ENCODE measurements around the gene OR4X1. TPM values are rescaled to one million over a fixed set of nuclear protein-coding genes. Genes with fewer than 3 reads are reported as not detected.
"Not testable (repeated sequence)": the region's sequence is repeated elsewhere in the genome, so short reads cannot be mapped to it uniquely, and the experiment has no call there.

Gene OR4X1, protein sequence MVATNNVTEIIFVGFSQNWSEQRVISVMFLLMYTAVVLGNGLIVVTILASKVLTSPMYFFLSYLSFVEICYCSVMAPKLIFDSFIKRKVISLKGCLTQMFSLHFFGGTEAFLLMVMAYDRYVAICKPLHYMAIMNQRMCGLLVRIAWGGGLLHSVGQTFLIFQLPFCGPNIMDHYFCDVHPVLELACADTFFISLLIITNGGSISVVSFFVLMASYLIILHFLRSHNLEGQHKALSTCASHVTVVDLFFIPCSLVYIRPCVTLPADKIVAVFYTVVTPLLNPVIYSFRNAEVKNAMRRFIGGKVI
- total RNA-seq, result not detected

DNA sequence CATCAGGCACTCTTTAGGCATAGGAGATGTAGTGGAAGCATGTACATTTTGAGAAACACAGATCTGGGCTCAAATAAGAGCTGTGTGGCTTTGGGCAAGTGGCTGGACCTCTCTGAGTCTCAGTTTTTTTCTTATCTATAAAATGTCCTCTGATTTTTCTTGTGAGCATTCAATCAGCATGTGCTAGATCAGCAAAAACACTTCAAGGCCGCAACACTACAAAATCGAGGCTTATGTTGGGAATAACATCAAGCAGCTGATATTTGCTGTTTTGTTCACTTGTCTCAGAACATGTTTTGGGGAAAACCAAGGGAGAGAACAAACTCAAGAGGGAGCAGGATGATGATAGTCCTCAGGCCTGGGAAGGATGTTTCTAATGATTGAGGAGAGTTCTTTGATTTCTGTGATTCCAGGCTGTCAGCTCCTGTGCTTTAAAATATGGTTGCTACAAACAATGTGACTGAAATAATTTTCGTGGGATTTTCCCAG lies at the start of gene OR4X1:
OR4X1 (plus strand) TSS at position 439 of the 489 bp plus-strand sequence; CDS start at position 439, 0 bp downstream.
- in situ Hi-C loops (cut with MboI; ENCODE audit: low sequenced_read_pairs in 4 of 4), result no loop called here
- Histone ChIP-seq H3K4me1 (no peaks in the 10 kb centered on the region), H3K4me3 (no peak within 1 kb of the TSS), H3K36me3 (no peaks in the 10 kb centered on the region), H3K27ac (no peak within 1 kb of the TSS), H3K27me3 (no peaks in the 10 kb centered on the region), H3K9me3 (no peaks in the 10 kb centered on the region)
- no peak for ATAC-seq
- no peak for DNase-seq
- TF ChIP-seq, protein P1, sequence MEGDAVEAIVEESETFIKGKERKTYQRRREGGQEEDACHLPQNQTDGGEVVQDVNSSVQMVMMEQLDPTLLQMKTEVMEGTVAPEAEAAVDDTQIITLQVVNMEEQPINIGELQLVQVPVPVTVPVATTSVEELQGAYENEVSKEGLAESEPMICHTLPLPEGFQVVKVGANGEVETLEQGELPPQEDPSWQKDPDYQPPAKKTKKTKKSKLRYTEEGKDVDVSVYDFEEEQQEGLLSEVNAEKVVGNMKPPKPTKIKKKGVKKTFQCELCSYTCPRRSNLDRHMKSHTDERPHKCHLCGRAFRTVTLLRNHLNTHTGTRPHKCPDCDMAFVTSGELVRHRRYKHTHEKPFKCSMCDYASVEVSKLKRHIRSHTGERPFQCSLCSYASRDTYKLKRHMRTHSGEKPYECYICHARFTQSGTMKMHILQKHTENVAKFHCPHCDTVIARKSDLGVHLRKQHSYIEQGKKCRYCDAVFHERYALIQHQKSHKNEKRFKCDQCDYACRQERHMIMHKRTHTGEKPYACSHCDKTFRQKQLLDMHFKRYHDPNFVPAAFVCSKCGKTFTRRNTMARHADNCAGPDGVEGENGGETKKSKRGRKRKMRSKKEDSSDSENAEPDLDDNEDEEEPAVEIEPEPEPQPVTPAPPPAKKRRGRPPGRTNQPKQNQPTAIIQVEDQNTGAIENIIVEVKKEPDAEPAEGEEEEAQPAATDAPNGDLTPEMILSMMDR (IDR thresholded peaks at IDR 0.05 in 4 of 5, conservative IDR thresholded peaks at IDR 0.05 in 1 of 5), result no peak
- TF ChIP-seq POLR2A (IDR thresholded peaks at IDR 0.05), result no peak
- intact Hi-C loops (cut with DNase I; ENCODE audit: low total_unique reads), result no loop called here

DNA sequence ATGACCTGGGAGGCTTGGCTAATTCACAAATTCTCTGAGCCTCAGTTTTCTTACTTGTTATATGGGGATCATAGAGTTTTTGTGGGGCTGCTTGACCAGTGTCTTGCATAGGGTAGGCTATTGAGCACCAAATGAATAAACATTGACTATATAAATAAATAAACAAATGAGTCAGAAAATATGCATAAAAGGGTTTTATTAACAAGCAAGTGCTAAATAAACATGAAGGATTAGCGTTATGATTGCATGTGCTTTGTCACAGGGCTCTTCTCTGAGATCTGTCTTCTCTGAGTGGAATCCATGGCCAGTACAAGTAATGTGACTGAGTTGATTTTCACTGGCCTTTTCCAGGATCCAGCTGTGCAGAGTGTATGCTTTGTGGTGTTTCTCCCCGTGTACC lies 47.2 kb upstream of the OR4X1 start, which contains the start of gene OR4B1:
OR4B1 (plus strand) TSS at position 301 of the 400 bp plus-strand sequence; CDS start at position 301, 0 bp downstream.
- intact Hi-C loops (cut with DNase I; ENCODE audit: low total_unique reads) (no loop called here), in situ Hi-C loops (cut with MboI; ENCODE audit: low sequenced_read_pairs in 4 of 4) (no loop called here)
- DNase-seq, result no peak
- no peak within 1 kb of the TSS for H3K4me3 ChIP-seq
- H3K27ac ChIP-seq, result no peak within 1 kb of the TSS
- no peaks in the 10 kb centered on the region for H3K36me3 ChIP-seq
- no peaks in the 10 kb centered on the region for H3K4me1 ChIP-seq
- no peak for TF ChIP-seq POLR2A (IDR thresholded peaks at IDR 0.05)
- TF ChIP-seq, protein P1 (IDR thresholded peaks at IDR 0.05 in 4 of 5, conservative IDR thresholded peaks at IDR 0.05 in 1 of 5), result no peak
- ATAC-seq, result no peak
- no peaks in the 10 kb centered on the region for H3K9me3 ChIP-seq
- H3K27me3 ChIP-seq, result no peaks in the 10 kb centered on the region

DNA sequence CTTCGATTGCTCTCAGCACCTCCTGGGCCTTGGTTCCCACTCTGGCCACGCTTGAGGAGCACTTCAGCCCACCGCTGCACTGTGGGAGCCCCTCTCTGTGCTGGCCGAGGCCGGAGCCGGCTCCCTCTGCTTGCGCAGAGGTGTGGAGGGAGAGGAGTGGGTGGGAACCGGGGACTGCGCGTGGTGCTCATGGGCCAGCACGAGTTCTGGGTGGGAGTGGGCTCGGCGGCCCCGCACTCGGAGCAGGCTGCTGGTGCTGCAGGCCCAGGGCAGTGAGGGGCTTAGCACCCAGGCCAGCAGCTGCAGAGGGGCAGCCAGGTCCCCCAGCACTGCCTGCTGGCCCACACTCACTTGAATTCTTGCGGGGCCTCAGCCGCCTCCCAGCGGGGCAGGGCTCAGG lies 34.9 kb upstream of the OR4X1 start:
- in situ Hi-C loops (cut with MboI; ENCODE audit: low sequenced_read_pairs in 4 of 4) (no loop called here), intact Hi-C loops (cut with DNase I; ENCODE audit: low total_unique reads) (no loop called here)
- DNase-seq (no peak), ATAC-seq (no peak)
- Histone ChIP-seq H3K9me3 (no peaks in the 10 kb centered on the region), H3K4me3 (no peak overlapping the region), H3K27ac (no peak overlapping the region), H3K27me3 (no peaks in the 10 kb centered on the region), H3K36me3 (no peaks in the 10 kb centered on the region), H3K4me1 (no peaks in the 10 kb centered on the region)
- TF ChIP-seq, protein P1 (IDR thresholded peaks at IDR 0.05 in 4 of 5, conservative IDR thresholded peaks at IDR 0.05 in 1 of 5), result no peak
- no peak for TF ChIP-seq POLR2A (IDR thresholded peaks at IDR 0.05)

DNA sequence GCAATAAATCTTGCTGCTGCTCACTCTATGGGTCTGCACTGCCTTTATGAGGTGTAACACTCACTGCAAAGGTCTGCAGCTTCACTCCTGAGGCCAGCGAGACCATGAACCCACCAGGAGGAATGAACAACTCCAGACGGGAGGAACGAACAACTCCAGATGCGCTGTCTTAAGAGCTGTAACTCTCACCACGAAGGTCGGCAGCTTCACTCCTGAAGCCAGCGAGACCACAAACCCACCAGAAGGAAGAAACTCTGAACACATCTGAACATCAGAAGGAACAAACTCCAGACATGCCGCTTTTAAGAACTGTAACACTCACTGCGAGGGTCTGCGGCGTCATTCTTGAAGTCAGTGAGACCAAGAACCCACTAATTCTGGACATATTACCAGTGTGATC lies 33.6 kb upstream of the OR4X1 start:
- H3K4me1 ChIP-seq; H3K36me3 ChIP-seq; H3K9me3 ChIP-seq; in situ Hi-C loops (cut with MboI; ENCODE audit: low sequenced_read_pairs in 4 of 4); H3K27me3 ChIP-seq; DNase-seq; intact Hi-C loops (cut with DNase I; ENCODE audit: low total_unique reads); H3K4me3 ChIP-seq; H3K27ac ChIP-seq; ATAC-seq: not testable (repeated sequence)

DNA sequence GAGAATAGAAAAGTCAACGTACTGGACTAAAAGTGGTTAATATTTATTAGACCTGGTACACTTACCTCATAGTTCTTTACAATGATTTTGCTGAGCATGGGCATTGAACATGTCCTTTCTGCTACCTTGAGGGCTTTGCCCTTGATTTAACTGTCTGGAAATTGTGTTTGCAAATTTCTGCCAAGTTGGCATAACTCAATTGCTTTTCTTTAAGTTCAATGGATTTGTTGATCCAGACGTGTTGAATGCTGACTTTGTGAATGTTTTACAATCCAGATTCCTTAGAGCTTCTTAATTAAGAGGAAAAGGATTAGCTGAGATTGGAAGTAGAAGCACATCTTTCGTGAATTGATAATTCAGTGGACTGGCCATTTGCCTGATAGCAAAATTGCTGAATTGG lies 25.9 kb upstream of the OR4X1 start:
- Histone ChIP-seq H3K4me1 (no peaks in the 10 kb centered on the region), H3K36me3 (no peaks in the 10 kb centered on the region), H3K9me3 (no peaks in the 10 kb centered on the region), H3K4me3 (no peak overlapping the region), H3K27ac (no peak overlapping the region), H3K27me3 (no peaks in the 10 kb centered on the region)
- in situ Hi-C loops (cut with MboI; ENCODE audit: low sequenced_read_pairs in 4 of 4) (no loop called here), intact Hi-C loops (cut with DNase I; ENCODE audit: low total_unique reads) (no loop called here)
- ATAC-seq (no peak), DNase-seq (no peak)
- TF ChIP-seq POLR2A (IDR thresholded peaks at IDR 0.05), result no peak
- TF ChIP-seq, protein P1 (IDR thresholded peaks at IDR 0.05 in 4 of 5, conservative IDR thresholded peaks at IDR 0.05 in 1 of 5), result no peak

All from gastrocnemius medialis (tissue), 4 donors.